Activated T-cell treated with anti-CD3 and anti-CD28 coated beads for 4 hours (primary cell): ENCODE measurements around the gene EMSY.

Experiments used
- DNase-seq: peaks from one replicate; pipeline ENCODE4 v3.0.0-alpha.2; 2020

EMSY gene

DNA sequence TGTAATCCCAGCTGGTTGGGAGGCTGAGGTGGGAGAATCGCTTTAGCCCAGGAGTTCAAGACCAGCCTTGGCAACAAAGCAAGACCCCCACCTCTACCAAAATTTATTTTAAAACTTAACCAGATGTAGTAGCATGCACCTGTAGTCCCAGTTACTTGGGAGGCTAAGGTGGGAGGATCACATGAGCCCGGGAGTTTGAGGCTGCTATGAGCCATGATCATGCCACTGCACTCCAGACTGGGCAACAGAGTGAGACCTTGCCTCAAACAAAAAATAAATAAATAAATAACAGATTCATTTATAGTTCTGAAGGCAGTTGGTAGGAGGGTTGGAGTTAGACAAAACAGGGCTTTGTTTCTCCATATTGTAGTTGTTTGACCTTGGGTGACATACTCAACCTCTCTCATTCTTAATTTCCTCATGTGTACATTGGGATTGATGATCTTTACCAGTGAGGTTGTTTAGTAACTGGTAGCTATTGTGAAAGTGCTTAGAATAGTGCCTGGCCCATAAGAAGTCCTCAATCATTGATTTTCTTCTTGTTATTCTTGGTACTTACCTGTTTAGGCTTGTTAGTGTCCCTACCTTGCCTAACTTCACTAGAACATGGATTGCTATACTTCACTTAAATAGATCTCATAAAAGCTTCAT, 79.1 kb downstream of the EMSY start:
- no peak for DNase-seq

- no peak for DNase-seq
Observed at GRCh38 chr11:76524461-76524860, 79.6 kb downstream of the EMSY start.

DNA sequence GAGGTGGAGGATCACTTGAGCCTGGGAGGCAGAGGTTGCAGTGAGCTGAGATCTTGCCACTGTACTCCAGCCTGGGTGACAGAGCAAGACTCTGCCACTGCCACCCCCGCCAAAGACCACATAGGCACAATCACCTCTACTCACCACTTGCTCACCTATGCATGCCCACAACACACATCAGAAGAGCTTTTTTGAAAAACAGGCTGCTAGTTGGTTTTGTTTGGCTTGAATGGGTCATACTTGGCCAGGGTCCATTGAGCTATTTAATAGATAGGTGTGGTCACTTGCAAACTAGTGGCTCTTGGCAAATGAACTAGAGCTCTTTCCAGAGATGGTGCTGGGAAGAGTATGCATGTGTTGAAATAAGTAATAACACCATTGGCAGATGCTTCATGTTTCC, 80.1 kb downstream of the EMSY start:
- DNase-seq: no peak

DNA sequence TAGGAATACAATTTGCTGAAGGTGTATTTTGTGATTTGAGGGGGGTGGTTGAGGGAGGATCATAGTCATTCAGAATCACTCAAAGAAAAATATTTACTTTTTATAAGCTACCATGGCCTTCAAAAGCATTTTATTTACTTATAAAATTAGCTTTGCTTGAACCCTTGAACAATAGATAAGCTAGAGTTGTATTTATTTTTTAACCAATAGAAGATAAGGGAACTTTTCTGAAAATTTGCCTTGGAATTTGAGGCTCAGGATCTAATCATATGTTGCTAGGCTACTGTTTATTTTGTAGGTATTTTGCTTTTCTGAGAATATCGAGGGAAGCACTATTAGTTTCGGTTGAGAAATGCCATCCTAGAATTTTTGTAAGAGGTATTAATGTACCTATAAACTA, 82.1 kb downstream of the EMSY start:
- DNase-seq: no peak

DNA sequence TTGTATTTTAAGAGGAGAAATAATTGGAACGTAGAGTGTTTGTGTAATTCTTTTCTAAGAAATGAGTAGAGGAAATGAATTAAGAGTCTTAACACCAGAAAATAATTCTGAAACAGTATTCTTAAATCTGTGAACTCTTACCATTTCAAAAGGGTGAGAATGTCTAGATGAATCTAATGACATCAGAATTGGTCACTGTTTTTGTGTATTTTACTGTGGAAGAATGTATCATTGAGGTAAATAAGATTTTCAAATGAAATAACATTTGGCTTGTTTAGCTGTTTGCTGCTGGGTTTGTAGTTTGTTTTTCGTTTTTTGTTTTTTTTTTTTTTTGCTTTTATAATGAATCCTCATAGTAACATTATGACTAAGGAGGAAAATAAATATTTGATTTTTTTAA, 97.6 kb downstream of the EMSY start:
- DNase-seq: no peak

DNA sequence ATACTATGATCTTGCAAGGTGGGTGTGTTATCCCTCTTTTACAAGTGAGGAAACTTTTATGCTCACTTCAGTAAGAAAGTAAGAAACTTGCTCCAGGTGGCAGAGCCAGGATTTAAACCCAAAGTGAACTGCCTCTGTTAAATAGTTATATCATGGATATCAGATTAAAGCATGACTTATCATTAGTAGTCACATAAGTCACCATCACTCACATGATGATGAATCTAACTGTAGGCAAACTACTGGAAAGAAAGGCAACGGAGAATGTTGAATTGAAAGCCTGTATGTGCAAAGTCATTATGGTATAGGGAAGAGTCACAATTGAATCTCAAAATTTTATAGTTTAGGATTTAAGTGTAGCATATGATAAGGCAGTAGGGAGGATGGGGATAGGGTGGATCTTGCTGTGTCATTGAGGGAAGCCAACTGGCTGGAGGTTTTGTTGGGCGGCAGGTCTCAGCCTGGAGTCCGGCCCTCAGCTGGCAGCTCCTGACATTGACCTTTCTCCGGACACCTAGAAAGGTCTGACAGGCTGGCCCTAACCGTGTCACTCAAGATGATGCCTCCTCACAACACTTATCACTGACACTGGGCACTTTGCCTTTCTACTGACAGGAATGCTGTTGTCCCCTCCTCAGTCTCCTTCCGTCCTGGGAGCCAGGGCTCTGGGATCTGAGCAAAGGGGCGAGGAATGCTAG, 98.3 kb downstream of the EMSY start:
- DNase-seq: no peak

DNA sequence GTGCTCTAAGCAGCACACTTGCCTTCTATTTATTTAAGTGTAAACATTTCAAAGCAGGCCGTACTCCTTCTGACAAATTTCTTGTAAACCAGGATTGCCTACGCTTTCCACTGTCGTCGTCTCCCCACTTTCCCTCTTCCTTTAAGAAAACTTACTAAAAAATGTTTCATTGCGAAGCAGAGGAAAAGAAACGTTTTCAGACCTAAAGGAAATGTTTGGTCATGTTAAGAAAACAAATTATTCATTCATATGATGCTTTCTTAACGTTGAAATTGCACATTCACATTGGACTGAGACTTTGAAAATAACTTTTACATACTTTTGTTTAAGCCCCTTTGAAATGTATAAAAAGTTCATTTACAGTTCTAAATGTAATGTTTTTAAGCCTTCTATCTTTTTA, 106.0 kb downstream of the EMSY start:
- no peak for DNase-seq

GRCh38 chr11:76551400-76551799, 106.6 kb downstream of the EMSY start:
- DNase-seq: no peak

DNA sequence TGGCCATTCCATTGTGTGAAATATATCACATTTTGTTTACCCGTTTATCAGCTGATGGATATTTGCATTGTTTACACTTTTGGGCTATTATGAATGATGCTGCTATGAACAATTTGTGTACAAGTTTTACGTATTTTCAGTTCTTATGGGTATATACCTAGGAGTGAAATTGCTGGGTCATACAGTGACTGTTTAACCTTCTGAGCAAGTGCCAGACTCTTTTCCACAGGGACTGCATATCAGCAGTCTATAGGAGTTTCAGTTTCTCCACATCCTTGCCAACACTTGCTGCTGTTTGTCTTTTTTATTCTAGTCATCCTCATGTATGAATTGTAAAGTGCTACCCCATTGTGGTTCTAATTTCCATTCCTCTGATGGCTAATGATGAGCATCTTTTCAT, 108.2 kb downstream of the EMSY start:
- no peak for DNase-seq

- no peak for DNase-seq
Observed at GRCh38 chr11:76553554-76554476, 109.0 kb downstream of the EMSY start.

DNA sequence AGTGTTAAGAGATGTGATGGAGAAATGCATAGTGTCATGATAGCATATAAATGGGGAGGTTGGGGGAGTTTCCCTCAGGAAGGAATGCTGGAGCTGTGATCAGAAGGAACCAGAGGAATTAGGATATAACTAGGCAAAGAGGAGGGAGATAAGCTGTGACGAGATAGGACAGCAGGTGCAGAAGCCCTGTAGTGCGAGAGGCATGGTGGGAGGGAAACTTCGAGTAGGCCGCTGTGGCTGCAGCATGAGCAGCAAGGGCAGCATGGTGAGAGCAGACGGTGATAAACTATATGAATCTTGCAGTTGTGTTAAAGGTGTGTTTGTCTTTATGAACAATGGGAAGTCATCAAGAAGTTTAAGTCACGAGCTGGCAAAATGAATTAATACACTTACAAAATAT, 109.9 kb downstream of the EMSY start:
- no peak for DNase-seq

DNA sequence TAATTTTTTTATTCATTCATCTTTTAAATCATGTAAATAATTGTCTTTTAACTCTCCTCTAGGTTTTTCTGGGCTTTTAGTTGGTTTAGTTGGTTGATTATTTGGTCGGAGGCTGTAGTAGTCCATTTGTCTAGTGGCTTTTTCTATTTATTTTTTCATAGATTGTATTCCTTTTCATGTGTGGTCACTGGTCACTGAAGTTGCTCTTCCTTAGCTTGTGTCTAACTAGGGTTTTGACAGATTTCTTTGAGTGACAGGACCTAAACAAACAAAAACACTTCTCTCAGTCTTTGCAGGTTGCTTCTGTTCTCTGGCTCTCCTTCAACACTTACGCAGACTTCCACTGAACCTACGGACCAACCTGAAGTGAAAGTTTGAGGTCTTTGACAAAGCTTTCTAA, 112.6 kb downstream of the EMSY start:
- DNase-seq: no peak

- DNase-seq: no peak
Observed at GRCh38 chr11:76558473-76558872, 113.7 kb downstream of the EMSY start.

GRCh38 chr11:76558891-76559290, 114.1 kb downstream of the EMSY start:
- DNase-seq: no peak

GRCh38 chr11:76559346-76559745, 114.5 kb downstream of the EMSY start:
- no peak for DNase-seq

GRCh38 chr11:76560219-76560618, 115.4 kb downstream of the EMSY start:
- DNase-seq: no peak

DNA sequence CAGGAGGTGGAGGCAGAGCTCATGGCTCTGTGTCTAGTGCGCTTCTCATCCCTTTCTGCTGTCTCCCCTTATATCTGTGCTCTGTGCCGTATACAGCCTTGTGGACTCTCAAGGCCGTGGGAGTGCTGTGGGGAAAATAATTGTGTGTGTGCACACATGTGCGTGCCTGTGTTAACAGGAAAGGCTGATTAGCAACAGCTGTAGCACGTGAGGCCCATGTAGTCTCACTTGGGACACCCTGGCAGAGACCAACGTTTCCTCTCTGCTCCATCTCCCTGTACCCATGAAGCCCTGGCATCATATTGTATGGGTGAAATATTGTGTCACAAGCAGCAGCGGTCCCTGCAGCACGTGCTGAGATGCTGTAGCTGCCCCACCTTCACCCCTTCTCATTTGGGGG, 116.4 kb downstream of the EMSY start:
- no peak for DNase-seq

GRCh38 chr11:76562541-76562940, 117.7 kb downstream of the EMSY start:
- DNase-seq: no peak

DNA sequence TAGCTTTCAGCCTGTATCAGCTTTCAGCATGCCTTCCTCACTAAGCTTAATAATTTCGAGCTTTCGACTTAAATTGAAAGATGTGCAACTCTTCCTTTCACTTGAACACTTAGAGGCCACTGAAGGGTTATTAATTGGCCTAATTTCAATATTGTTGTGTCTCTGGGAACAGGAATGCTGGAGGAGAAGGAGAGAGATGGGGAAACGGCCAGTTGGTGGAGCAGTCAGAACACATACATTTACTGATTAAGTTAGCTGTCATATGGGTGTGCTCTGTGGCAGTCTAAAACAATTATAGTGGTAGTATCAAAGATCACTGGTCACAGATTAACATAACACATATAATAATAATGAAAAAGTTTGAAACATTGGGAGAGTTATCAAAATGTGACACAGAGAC, 119.5 kb downstream of the EMSY start:
- DNase-seq: no peak

DNA sequence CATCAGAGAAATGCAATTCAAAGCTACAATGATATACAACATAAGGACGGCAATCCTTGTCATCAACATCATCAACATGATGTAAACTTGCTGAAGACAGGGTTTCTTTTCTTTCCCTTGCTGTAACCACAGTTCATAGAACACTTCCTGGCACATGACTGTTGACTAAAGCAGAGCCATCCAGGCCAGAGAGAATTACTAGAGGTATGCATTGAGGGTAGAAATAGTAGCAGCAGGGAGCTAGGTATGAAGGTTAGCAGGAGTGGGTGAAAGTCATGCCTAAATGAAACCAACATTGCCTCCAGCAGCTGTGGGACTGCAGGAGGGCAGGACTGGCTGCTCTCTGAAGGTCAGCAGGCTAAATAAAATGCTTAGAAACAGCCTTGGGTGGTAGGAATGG, 122.0 kb downstream of the EMSY start:
- DNase-seq: no peak

- DNase-seq: no peak
Observed at GRCh38 chr11:76567261-76567660, 122.4 kb downstream of the EMSY start.

- no peak for DNase-seq
Observed at GRCh38 chr11:76568139-76568538, 123.3 kb downstream of the EMSY start.

- no peak for DNase-seq
Observed at GRCh38 chr11:76568621-76569020, 123.8 kb downstream of the EMSY start.
